ENCODE results near the gene TLL2. TPM values are rescaled to one million over a fixed set of nuclear protein-coding genes. Genes with fewer than 3 reads are reported as not detected.

The TLL2 gene
- total RNA-seq, 1 experiment from 2014 or later = 0.18 TPM

DNA sequence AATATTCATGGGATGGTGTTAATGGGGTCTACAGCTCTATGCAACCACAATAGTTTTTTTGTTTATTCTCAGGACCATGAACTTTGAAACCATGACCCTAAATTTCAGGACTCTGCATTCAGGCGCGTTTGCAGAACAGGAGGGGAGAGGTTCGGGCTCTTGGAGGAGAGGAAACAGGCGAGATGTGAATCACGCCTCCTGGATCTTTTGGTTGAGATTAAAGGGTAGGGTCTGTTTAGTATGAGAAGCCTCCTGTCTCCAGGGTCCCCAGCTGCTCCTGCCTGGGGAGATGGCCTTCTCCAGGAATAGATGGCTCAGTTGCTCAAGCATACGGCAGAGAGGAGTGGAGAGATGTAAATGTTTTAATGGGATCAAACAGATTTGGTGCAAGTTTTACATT, 18.2 kb downstream of the TLL2 start:
- no peak for ATAC-seq
- intact Hi-C loops (cut with micrococcal nuclease) = no loop called here
- BruUV-seq (replicated peaks) = no TSS peak

DNA sequence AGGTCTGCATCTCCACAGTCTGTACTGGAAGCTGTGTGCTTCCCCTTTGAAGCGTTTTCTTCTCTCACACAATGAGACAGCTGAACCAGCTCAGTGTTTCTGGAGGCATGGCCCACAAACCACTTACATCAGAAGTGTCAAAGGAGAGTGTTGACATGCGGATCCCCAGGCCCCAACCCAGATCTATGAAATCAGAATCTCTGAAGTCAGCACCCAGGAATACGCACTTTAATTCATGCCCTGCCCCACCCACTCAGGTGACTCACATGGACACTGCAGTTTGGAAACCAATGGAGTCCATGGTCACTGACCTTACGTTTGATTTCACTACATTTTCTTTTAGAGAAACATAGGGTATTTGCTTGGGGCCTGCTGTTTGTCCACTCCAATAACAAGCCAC, 19.0 kb downstream of the TLL2 start:
- H3F3A ChIP-seq (ENCODE audit: low read length, unreplicated experiment) = no peaks in the 10 kb centered on the region
- no peaks in the 10 kb centered on the region for H4K20me1 ChIP-seq (ENCODE audit: low read length)
- DNase-seq = no peak
- no peak overlapping the region for H2AFZ ChIP-seq (ENCODE audit: low read length)
- H3K79me2 ChIP-seq (ENCODE audit: low read length) = no peaks in the 10 kb centered on the region
- POLR2A ChIA-PET (ENCODE audit: unreplicated experiment) = no interaction called here
- H3K9me2 ChIP-seq (replicated peaks; ENCODE audit: low read length) = no peaks in the 10 kb centered on the region
- no peak overlapping the region for H3K4me2 ChIP-seq (ENCODE audit: low read length)
- TF ChIP-seq EZH2phosphoT487 (IDR thresholded peaks at IDR 0.05; ENCODE audit: borderline replicate concordance, low read length) (no peak), EZH2 (IDR thresholded peaks at IDR 0.05; ENCODE audit: low read length, unreplicated experiment) (no peak)
- TF ChIP-seq, protein P1, sequence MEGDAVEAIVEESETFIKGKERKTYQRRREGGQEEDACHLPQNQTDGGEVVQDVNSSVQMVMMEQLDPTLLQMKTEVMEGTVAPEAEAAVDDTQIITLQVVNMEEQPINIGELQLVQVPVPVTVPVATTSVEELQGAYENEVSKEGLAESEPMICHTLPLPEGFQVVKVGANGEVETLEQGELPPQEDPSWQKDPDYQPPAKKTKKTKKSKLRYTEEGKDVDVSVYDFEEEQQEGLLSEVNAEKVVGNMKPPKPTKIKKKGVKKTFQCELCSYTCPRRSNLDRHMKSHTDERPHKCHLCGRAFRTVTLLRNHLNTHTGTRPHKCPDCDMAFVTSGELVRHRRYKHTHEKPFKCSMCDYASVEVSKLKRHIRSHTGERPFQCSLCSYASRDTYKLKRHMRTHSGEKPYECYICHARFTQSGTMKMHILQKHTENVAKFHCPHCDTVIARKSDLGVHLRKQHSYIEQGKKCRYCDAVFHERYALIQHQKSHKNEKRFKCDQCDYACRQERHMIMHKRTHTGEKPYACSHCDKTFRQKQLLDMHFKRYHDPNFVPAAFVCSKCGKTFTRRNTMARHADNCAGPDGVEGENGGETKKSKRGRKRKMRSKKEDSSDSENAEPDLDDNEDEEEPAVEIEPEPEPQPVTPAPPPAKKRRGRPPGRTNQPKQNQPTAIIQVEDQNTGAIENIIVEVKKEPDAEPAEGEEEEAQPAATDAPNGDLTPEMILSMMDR (conservative IDR thresholded peaks at IDR 0.05; ENCODE audit: low read depth, low read length) = no peak
- H3K4me3 ChIP-seq (ENCODE audit: low read length) = no peak overlapping the region
- H3K27me3 ChIP-seq (ENCODE audit: low read length) = no peaks in the 10 kb centered on the region
- no peaks in the 10 kb centered on the region for H3K9me3 ChIP-seq (ENCODE audit: low read length)
- no peaks in the 10 kb centered on the region for H3K4me1 ChIP-seq (ENCODE audit: insufficient read depth, low read length)
- no peak overlapping the region for H3K9ac ChIP-seq (ENCODE audit: low read length)
- CTCF ChIA-PET = no interaction called here
- H3K36me3 ChIP-seq (ENCODE audit: low read depth, low read length) = no peaks in the 10 kb centered on the region
- no peak for ATAC-seq
- intact Hi-C loops (cut with micrococcal nuclease) = no loop called here
- no peak overlapping the region for H3K27ac ChIP-seq (ENCODE audit: low read length)
- no TSS peak for BruUV-seq (replicated peaks)

More for the DNA sequence above, 18.2 kb downstream of the TLL2 start:
- POLR2A ChIA-PET (ENCODE audit: unreplicated experiment) = no interaction called here
- TF ChIP-seq, protein P1 (conservative IDR thresholded peaks at IDR 0.05; ENCODE audit: low read depth, low read length) = no peak
- TF ChIP-seq EZH2phosphoT487 (IDR thresholded peaks at IDR 0.05; ENCODE audit: borderline replicate concordance, low read length) (no peak), EZH2 (IDR thresholded peaks at IDR 0.05; ENCODE audit: low read length, unreplicated experiment) (no peak)
- no peaks in the 10 kb centered on the region for H4K20me1 ChIP-seq (ENCODE audit: low read length)
- H3K9me2 ChIP-seq (replicated peaks; ENCODE audit: low read length) = no peaks in the 10 kb centered on the region
- no peak overlapping the region for H2AFZ ChIP-seq (ENCODE audit: low read length)
- no peak for DNase-seq
- CTCF ChIA-PET = no interaction called here
- H3K36me3 ChIP-seq (ENCODE audit: low read depth, low read length) = no peaks in the 10 kb centered on the region
- no peaks in the 10 kb centered on the region for H3K79me2 ChIP-seq (ENCODE audit: low read length)
- H3F3A ChIP-seq (ENCODE audit: low read length, unreplicated experiment) = no peaks in the 10 kb centered on the region
- H3K9ac ChIP-seq (ENCODE audit: low read length) = no peak overlapping the region
- H3K9me3 ChIP-seq (ENCODE audit: low read length) = no peaks in the 10 kb centered on the region
- H3K4me3 ChIP-seq (ENCODE audit: low read length) = no peak overlapping the region
- no peak overlapping the region for H3K27ac ChIP-seq (ENCODE audit: low read length)
- no peaks in the 10 kb centered on the region for H3K4me1 ChIP-seq (ENCODE audit: insufficient read depth, low read length)
- no peaks in the 10 kb centered on the region for H3K27me3 ChIP-seq (ENCODE audit: low read length)
- no peak overlapping the region for H3K4me2 ChIP-seq (ENCODE audit: low read length)

DNA sequence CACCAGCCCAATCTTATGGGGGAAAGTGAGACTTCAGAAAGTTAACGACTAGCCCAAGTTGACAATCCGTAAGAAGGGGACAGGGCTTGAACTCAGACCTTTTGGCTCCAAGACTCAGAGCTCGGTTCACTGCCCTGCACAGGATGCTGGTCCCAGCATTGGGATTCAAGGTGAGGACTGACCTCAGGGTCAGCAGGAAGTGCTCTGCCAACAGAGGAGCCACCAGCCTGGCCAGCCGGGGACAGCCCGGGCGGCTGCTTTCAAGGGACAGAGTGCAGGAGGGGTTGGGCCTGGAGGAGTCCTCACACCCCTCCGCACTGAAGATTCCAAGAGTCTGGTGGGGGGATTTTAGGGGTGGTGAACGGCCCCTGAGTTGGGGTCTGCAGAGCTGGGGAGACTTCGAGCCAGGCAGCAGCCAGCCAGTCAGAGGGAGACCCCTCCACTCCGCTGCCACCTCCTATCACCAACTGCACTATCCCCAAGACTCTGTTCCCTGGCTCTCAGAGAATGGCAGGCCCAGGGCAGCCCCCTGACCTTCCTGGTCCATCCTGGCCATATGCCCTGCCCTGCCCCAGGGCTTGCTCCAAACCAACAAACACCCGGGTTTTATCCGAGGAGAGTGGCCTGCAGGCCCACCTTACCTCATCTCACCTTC, 19.7 kb downstream of the TLL2 start:
- Histone ChIP-seq H3K9me3 (ENCODE audit: low read length) (no peaks in the 10 kb centered on the region), H3F3A (ENCODE audit: low read length, unreplicated experiment) (no peaks in the 10 kb centered on the region), H3K27me3 (ENCODE audit: low read length) (no peaks in the 10 kb centered on the region), H2AFZ (ENCODE audit: low read length) (no peak overlapping the region), H3K4me2 (ENCODE audit: low read length) (no peak overlapping the region), H3K36me3 (ENCODE audit: low read depth, low read length) (no peaks in the 10 kb centered on the region), H4K20me1 (ENCODE audit: low read length) (no peaks in the 10 kb centered on the region), H3K4me3 (ENCODE audit: low read length) (no peak overlapping the region), H3K27ac (ENCODE audit: low read length) (no peak overlapping the region), H3K9me2 (replicated peaks; ENCODE audit: low read length) (no peaks in the 10 kb centered on the region), H3K9ac (ENCODE audit: low read length) (no peak overlapping the region), H3K79me2 (ENCODE audit: low read length) (no peaks in the 10 kb centered on the region), H3K4me1 (ENCODE audit: insufficient read depth, low read length) (no peaks in the 10 kb centered on the region)
- intact Hi-C loops (cut with micrococcal nuclease) = no loop called here
- TF ChIP-seq EZH2phosphoT487 (IDR thresholded peaks at IDR 0.05; ENCODE audit: borderline replicate concordance, low read length) = no peak
- TF ChIP-seq EZH2 (IDR thresholded peaks at IDR 0.05; ENCODE audit: low read length, unreplicated experiment) = no peak
- TF ChIP-seq, protein P1 (conservative IDR thresholded peaks at IDR 0.05; ENCODE audit: low read depth, low read length) = no peak
- no TSS peak for BruUV-seq (replicated peaks)
- ChIA-PET POLR2A (ENCODE audit: unreplicated experiment) (no interaction called here), CTCF (no interaction called here)
- DNase-seq = no peak
- ATAC-seq = no peak
